Activated CD8-positive, alpha-beta memory T cell treated with anti-CD3 and anti-CD28 coated beads for 36 hours (primary cell): ENCODE data around the gene SBNO2. TPM values are rescaled to one million over a fixed set of nuclear protein-coding genes. Genes with fewer than 3 reads are reported as not detected.

Experiments
- CTCF ChIA-PET: fragments of 350-600 bp; sonication (Branson Sonifier 250); formaldehyde crosslinking; loops from one replicate; lab custom pipeline; 2021; ENCODE audit warnings: antibody characterized with exemption; lab: Charles Lee
- POLR2A ChIA-PET: fragments of 350-600 bp; sonication (Branson Sonifier 250); formaldehyde crosslinking; loops from one replicate; lab custom pipeline; 2021; ENCODE audit warnings: antibody characterized with exemption; lab: Charles Lee
- total RNA-seq, 2 experiments: library from RNA; stranded (reverse); gene quantifications; one replicate each; pipeline ENCODE4 v1.2.3, GENCODE V29; 2021

Gene SBNO2
- total RNA-seq, 2 experiments from 2014 or later = 56.6 to 59.0 TPM

DNA sequence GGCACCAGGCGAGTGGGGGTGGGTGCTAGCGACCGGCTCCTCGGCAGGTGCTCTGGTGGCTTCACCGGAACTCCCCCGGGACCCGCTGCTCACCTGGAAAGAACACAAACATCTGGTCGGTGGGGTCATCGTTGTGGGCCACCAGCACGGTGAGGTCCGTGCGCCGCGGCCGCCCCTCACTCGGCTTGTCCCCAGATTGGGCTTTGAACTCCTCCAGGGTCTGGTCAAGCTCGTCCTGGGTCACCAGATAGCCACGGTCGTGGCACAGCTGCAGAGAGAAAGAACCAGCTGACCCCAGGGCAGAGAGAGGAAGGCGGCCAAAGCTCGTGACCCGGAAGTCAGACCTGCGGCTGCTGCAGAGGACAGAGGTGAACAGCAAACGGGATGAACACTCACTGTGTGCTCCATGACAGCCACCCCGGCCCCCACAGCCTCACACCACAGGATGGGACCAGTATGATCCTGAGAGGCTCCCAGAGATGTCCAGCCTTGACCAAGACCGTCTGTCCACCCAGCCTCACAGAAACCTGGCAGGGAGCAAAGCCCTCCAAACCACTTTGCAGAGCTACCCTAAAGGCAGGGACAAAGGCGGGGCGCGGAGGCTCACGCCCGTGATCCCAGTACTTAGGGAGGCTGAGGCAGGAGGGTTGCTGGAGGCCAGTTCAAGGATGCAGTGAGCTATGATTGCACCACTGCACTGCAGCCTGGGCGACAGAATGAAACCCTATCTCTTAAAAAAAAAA is 80.1 kb downstream of the SBNO2 start:
- ChIA-PET CTCF (interaction anchor here (1.5 to 2.5 kb wide), 3 partner anchors 12 to 36 kb away, joined by 4 to 11 read pairs (median 8); no protein-coding TSS in a partner anchor), POLR2A (interaction anchor here (0.7 to 1.7 kb wide), 5 partner anchors 10 to 27 kb away, joined by 3 to 12 read pairs (median 4); partner anchors contain the start of gene ARHGAP45)

DNA sequence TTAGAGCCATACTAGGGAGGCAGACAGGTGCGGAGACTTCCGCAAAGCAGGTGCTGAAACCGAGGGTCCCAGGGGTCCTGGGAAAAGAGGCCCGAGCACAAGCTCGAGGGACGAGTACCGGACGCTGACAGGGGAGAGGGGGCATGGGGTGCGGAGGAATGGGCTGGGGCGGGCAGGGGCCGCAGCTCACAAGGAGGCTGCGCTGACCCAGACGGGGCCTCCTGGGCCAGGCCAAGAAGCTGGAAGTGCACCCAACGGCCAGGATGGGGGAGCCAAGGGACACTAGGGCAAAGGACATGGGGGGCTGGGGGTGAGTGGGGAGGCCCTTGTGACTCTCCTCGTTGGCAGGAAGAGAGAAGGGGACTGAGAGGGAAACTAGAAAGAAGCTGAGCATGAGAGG is 80.7 kb downstream of the SBNO2 start:
- ChIA-PET CTCF (interaction anchor here (0.7 to 2.5 kb wide), 5 partner anchors 11 to 151 kb away, joined by 3 to 11 read pairs (median 4); no protein-coding TSS in a partner anchor), POLR2A (interaction anchor here (0.9 to 1.7 kb wide), 3 partner anchors 9 to 26 kb away, joined by 3 to 8 read pairs (median 4); partner anchors contain the start of gene ARHGAP45)

DNA sequence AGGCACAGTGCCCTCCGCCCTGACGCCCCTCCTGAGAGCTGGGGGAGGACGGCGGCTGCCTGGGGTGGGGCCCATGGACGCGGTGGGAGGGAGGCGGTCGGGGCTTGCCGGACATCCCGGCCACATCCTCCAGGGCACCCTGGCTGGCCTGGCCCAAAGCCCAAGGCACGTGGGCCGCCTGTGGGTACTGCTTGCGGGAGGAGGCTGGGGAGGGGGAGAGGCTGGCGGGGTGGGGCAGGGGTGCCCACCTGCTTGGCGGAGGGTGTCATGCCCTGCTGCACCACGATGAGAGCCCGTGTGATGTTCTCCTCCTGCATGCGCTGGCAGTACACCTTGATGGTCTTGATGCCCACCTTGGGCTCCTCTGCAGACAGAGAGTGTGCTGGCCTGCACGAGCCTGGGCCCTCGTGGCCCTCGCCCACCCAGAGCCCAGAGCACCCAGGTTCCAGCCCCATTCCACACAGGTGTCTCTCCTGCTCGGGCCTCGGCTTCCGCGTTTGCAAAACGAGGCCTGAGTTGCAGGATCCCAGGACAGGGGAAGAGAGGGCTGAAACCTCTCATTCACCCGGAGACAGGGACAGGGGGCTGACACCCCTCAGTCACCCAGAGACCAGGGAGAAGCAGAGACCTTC is 82.4 kb downstream of the SBNO2 start:
- ChIA-PET POLR2A (interaction anchor here (1.1 to 2.5 kb wide), 5 partner anchors 11 to 49 kb away, joined by 3 to 14 read pairs (median 7); no protein-coding TSS in a partner anchor), CTCF (interaction anchor here (1.3 to 4.2 kb wide), 3 partner anchors 12 to 153 kb away, joined by 5 to 38 read pairs (median 7); no protein-coding TSS in a partner anchor)

DNA sequence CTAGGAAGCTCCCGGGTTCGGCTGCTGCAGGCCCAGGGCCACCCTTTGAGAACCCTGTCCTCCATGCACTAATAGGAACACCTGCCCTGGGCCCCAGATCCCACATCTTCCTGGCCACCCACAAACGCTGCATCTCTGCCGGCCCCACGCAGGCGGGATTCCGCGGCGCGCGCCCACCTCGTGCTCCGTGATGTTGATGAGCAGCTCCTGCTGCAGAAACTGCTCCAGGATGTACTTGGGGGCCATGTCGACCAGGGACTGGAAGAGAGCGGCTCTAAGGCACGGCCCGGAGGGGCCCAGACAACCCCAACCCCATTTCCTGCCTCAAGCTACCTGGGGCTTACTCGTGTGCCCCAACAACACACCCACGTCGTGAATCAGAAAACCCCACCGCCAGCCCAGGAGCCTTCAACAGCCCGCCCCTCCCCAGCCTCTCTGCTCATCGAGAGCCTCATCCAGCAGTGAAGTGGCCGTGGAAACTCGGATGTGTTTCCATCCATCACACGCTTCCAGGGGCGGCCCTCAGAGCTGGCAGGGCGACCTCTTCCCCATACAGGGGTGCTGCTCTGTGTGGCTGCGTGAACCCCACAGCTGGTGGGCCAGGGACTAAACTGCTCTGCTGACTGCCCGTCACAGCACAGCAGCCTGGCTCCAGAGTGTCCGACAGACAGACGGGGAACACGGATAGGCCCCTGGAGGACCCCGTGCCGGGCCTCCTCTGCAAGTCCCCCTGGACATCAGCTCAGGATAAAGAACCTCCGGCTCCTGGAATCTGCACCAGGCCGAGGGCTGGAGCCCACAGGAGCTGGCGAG is 83.1 kb downstream of the SBNO2 start:
- ChIA-PET CTCF (interaction anchor here (0.9 to 4.2 kb wide), 6 partner anchors 11 to 153 kb away, joined by 3 to 38 read pairs (median 6); partner anchors contain the start of gene ABCA7), POLR2A (interaction anchor here (0.6 to 2.5 kb wide), 8 partner anchors 11 to 170 kb away, joined by 3 to 14 read pairs (median 6); partner anchors contain the start of gene ARHGAP45)

DNA sequence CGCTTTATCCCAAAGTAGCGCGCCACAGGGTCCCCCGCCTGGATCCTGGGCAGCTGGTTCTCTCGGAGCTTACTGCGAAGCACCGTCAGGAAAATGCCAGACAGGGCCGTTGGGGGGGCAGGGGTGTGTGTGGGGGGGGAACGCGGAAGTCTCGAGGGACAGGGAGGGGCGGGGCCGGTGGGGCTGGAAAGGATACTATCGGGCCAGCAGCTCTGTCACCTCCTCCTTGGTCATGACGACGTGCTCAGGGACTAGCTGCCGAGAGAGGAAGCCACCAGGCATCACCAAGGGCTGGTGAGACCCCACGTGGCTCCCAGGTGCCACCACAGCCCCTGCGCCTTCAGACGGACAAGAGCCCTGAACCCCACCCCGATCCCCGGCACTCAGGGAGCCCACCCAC is 84.2 kb downstream of the SBNO2 start:
- ChIA-PET CTCF (interaction anchor here (1.4 to 4.2 kb wide), 4 partner anchors 10 to 154 kb away, joined by 4 to 38 read pairs (median 6); partner anchors contain the start of gene ABCA7), POLR2A (interaction anchor here (0.7 to 2.5 kb wide), 7 partner anchors 8 to 171 kb away, joined by 3 to 14 read pairs (median 4); partner anchors contain the start of gene ARHGAP45)

DNA sequence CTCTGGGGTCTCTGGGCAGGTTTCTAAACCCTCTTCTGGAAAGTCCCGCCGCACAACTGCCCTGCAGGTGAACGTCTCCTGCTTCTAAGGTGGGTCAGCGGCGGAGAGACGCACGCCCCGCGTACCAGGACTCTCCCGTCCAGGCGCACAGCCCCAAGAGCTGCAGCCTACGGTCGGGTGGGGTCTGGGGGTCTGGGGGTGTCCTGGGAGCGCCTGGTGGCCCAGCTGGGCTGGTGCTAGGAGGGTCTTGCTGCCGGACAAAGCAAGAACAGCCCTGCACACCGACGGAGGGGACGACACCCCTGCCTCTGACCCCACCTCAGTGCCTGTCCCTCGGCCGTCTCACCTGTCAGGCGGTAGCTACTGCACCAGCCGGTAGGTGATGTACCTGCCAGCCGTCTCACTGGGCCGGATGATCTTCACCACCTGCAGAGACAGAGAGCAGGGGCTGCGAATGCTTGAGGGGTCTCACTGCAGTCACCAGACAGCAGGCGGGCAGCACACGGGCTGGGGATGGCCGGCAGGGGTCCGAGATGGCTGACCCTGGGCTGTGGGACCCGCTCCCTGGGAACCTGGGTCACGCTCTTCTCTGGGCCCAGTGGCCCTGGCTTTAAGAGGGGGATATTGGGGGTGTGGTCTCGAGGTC is 84.8 kb downstream of the SBNO2 start:
- CTCF ChIA-PET = interaction anchor here (1.4 to 4.2 kb wide), 6 partner anchors 9 to 106 kb away, joined by 4 to 38 read pairs (median 8); partner anchors contain the start of gene ABCA7
- POLR2A ChIA-PET = interaction anchor here (1.5 to 2.5 kb wide), 5 partner anchors 10 to 22 kb away, joined by 4 to 14 read pairs (median 10); partner anchors contain the start of gene ARHGAP45

DNA sequence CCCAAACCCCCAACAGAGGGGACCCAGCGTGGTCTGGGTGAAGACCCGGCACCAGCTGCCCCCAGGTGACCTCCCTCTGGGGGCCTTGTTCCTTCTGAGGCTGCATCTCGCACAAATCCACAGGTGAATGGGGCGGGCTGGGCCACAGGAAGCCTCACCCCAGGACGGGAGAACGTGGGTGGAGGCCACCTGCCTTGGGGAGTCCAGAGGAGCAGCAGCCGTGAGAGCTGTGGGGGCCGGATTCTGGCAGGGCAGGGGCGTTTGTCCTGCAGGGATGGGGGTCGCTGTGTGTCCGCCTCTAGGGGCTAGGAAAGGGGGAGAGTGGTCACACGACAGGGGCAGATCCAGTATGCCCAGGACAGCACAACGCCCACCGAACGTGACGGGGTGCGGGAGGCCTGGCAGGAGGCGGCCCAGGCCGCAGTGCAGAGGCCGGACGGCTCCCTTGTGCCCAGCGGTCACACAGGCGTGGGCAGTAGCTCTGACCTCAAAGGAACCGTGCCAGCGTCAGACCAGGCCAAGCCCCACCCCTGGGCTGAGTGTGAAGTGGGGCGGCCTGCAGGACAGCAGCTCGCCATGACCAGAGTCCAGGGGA is 85.6 kb downstream of the SBNO2 start:
- CTCF ChIA-PET = interaction anchor here (1.1 to 4.2 kb wide), 5 partner anchors 9 to 24 kb away, joined by 3 to 38 read pairs (median 9); no protein-coding TSS in a partner anchor
- POLR2A ChIA-PET = interaction anchor here (1.3 to 1.9 kb wide), 4 partner anchors 10 to 21 kb away, joined by 3 to 6 read pairs (median 4); partner anchors contain the start of gene ARHGAP45

DNA sequence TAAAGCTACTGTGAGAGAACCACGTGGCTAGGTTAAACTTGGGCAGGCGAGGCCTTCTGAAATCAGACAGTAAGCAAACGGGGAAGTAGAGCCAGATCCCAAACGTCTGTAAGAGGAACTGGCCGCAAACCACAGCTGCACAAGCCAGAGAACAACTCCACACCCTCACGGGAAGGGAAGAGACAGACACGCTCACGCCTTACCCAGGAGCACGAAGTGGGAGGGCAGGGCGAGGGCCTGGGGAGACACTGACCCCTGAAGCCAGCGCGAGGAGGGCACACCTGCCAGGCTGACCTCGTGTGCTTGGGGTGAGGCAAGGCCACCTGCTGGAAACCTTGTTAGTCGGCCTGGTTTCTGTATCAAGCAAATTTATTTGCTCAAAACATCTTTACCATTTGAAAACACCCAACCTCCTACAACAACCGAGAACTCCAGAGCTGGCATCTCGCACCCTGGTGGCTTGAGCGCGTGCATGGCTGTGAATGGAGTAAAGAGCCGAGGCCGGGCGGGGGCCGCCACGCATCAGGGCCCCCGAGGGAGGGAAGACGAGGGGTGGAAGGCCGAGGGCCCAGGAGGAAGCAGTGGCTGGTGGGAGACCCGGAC is 86.2 kb downstream of the SBNO2 start:
- CTCF ChIA-PET = interaction anchor here (1.1 to 4.2 kb wide), 6 partner anchors 8 to 156 kb away, joined by 3 to 38 read pairs (median 8); no protein-coding TSS in a partner anchor

DNA sequence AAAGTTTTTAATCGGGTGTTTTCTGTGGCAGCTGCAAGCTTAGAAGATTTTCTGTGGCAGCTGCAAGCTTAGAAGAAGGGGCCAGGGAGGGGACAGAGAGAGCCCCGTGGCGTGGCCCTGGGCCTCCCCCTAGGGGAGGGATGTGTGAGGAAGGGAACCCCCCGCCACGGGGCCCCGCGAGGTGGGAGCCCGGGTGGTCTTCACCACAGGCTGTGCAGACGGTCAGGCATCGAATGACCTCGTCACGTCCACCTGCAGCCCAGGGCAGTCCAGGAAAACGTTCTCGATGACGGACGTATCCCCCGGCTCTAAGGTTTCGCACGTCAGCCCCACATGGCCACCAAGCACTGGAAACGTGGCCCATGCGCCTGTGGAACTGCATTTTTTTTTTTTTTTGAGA is 87.5 kb downstream of the SBNO2 start:
- POLR2A ChIA-PET = interaction anchor here (0.7 to 0.9 kb wide), 2 partner anchors 17 to 106 kb away, joined by 3 to 4 read pairs; no protein-coding TSS in a partner anchor
- CTCF ChIA-PET = interaction anchor here (0.8 to 2.6 kb wide), 6 partner anchors 16 to 158 kb away, joined by 3 to 9 read pairs (median 6); partner anchors contain the start of gene ARHGAP45

More for the DNA sequence above, 86.2 kb downstream of the SBNO2 start:
- POLR2A ChIA-PET = interaction anchor here (1.3 to 1.9 kb wide), 3 partner anchors 9 to 21 kb away, joined by 3 to 6 read pairs (median 5); partner anchors contain the start of gene ARHGAP45

DNA sequence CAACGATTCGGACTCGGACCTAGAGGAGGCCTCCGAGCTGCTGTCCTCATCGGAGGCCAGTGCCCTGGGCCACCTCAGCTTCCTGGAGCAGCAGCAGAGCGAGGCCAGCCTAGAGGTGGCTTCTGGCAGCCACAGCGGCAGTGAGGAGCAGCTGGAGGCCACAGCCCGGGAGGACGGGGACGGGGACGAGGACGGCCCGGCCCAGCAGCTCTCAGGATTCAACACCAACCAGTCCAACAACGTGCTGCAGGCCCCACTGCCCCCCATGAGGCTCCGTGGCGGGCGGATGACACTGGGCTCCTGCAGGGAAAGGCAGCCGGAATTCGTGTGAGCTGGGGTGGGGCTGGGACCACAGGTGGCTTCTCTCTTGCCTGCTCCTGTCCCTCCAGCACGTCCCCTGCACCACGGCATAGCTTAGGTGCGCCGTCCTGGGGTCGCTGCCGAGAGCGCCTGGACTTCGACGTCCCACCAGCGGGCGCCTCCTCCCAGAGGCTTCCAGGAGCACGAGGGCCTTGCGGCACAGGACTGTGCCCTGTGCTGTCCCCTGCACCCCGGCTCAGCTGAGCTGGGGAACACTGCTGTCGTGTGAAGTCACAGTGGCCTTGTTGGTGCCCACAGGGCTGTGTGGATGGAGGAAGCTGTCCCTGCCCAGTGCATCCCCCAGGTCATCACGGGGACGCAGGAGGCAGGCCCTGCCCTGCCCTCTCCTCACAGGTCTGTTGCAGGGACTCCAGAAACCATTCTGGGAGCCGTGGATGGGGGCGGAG is 88.2 kb downstream of the SBNO2 start:
- POLR2A ChIA-PET = interaction anchor here (0.9 to 1.2 kb wide), 3 partner anchors 11 to 17 kb away, joined by 4 to 9 read pairs (median 6); no protein-coding TSS in a partner anchor
- CTCF ChIA-PET = interaction anchor here (1.1 to 2.2 kb wide), 5 partner anchors 17 to 158 kb away, joined by 4 to 8 read pairs (median 5); partner anchors contain the start of gene ARHGAP45

DNA sequence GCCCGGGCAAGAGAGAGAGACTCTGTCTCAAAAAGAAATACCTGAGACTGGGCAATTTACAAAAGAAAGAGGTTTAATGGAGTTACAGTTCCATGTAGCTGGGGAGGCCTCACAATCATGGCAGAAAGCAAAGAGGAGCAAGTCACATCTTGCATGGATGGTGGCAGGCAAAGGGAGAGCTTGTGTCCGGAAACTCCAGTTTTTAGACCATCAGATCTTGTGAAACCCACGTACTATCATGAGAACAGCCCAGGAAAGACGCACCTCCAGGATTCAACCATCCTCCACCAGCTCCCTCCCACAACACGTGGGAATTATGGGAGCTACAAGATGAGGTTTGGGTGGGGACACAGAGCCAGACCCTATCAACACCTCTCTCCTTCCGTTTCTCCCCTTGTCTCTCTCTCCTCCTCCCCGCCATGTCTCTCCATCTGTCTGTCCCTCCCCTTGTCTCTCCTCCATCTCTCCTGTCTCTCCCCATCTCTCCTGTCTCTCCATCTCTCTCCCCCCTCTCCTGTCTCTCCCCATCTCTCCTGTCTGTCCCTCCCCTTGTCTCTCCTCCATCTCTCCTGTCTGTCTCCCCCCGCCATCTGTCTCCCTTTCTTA is 88.9 kb downstream of the SBNO2 start:
- ChIA-PET POLR2A (interaction anchor here (1.1 to 2.4 kb wide), 3 partner anchors 9 to 14 kb away, joined by 6 to 9 read pairs (median 8); no protein-coding TSS in a partner anchor), CTCF (interaction anchor here (1.1 to 1.8 kb wide), 3 partner anchors 18 to 57 kb away, joined by 4 to 8 read pairs (median 4); partner anchors contain the start of gene ARHGAP45)

DNA sequence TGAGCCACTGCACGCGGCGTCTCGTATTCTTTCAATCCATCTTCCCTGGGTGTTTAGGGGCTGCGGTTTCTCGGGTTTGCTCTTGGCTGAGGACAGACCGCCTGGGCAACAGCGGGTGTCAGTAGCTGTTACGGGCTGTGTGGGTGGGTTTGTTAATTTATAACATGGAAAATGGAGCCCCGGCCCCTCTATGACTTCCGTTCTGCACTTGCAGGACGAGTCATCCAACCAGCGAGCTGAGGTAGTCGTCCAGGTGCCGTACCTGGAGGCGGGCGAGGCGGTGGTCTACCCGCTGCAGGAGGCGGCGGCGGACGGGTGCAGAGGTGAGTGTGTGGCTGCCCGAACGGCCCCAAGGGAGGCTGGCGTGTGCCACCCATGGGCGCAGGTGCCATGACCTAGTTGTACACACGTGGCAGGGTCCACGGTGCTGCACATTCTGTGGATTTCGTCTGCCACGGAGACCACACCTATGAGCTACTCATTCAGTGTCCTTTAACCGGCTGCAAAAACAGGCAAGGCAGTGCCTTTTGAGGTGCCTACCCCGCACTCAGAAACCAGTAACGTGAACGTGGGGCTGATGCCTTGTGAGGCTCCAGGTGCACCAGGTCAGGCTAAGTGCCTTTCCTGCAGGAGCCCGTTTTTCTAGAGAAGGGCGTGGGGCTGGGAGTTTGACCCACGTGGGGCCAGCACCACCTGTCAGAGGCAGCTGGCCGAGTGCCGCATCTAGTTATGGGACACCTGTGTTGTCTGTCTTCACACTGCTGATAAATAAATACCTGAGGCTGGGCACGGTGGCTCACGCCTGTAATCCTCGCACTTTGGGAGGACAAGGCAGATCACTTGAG is 89.8 kb downstream of the SBNO2 start:
- POLR2A ChIA-PET = interaction anchor here (0.5 to 2.4 kb wide), 4 partner anchors 10 to 19 kb away, joined by 3 to 8 read pairs (median 5); partner anchors contain the start of gene ARHGAP45
- CTCF ChIA-PET = interaction anchor here (1.4 to 3.5 kb wide), 2 partner anchors 19 to 20 kb away, joined by 7 to 11 read pairs; no protein-coding TSS in a partner anchor

DNA sequence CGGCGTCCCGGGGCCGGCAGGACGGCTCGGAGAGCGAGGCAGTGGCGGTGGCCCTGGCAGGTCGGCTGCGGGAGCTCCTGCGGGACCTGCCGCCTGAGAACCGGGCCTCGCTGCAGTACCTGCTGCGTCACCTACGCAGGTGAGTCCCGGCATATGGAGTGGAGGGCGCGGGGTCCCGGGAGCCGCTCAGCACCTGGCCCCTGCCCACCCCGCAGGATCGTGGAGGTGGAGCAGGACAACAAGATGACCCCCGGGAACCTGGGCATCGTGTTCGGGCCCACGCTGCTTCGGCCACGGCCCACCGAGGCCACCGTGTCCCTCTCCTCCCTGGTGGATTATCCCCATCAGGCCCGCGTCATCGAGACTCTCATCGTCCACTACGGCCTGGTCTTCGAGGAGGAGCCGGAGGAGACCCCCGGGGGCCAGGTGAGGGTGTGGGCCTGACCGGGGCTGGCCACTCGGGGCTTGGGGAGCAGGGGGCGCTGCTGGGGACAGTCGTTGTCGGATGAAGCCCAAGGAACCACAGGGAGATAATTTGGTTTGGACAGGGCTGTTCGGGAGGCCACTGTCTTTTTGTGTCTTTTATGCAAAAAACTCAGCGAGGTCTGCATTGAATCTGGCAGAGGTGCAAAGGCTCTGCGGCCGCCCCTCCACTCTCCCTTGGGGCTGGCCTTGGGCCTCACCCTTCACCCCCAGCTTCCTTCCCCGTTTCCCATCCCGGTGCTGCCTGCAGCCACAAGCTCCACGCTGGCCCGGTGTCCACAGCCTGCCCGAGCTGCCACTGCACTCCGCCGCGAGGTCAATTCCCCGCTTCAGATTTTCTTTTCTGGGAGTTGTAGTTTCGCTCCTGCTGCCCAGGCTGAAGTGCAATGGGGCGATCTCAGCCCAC is 90.9 kb downstream of the SBNO2 start:
- CTCF ChIA-PET = interaction anchor here (1.2 to 5.9 kb wide), 6 partner anchors 6 to 56 kb away, joined by 4 to 38 read pairs (median 10); partner anchors contain the start of gene ARHGAP45
- POLR2A ChIA-PET = interaction anchor here (0.5 to 2.4 kb wide), 6 partner anchors 11 to 300 kb away, joined by 3 to 8 read pairs (median 4); partner anchors contain the start of gene ARHGAP45
